ENCODE measurements around the gene PTGER2.

Gene PTGER2

GRCh38 chr14:52363041-52363704 is 49.1 kb downstream of the PTGER2 start:
- peak; percentile 35 for DNase-seq (ENCODE audit: low read depth)
- H3K4me3 ChIP-seq (ENCODE audit: control insufficient read depth, low read depth, low read length) = no peak overlapping the region
- no peak for TF ChIP-seq CTCF (conservative IDR thresholded peaks at IDR 0.05; ENCODE audit: control insufficient read depth, insufficient read depth, low read depth, low read length)

GRCh38 chr14:52363961-52364360 is 49.8 kb downstream of the PTGER2 start:
- no peak for TF ChIP-seq CTCF (conservative IDR thresholded peaks at IDR 0.05; ENCODE audit: control insufficient read depth, insufficient read depth, low read depth, low read length)
- peak; percentile 70 for DNase-seq (ENCODE audit: low read depth)

GRCh38 chr14:52365071-52365470 is 51.0 kb downstream of the PTGER2 start:
- TF ChIP-seq CTCF (conservative IDR thresholded peaks at IDR 0.05; ENCODE audit: control insufficient read depth, insufficient read depth, low read depth, low read length) = no peak
- H3K4me3 ChIP-seq (ENCODE audit: control insufficient read depth, low read depth, low read length) = no peak overlapping the region
- DNase-seq (ENCODE audit: low read depth) = peak; percentile 94

More at GRCh38 chr14:52363961-52364360, 49.8 kb downstream of the PTGER2 start:
- H3K4me3 ChIP-seq (ENCODE audit: control insufficient read depth, low read depth, low read length) = no peak overlapping the region

GRCh38 chr14:52366796-52367315 is 52.7 kb downstream of the PTGER2 start:
- no peak for TF ChIP-seq CTCF (conservative IDR thresholded peaks at IDR 0.05; ENCODE audit: control insufficient read depth, insufficient read depth, low read depth, low read length)
- DNase-seq (ENCODE audit: low read depth) = no peak
- no peak overlapping the region for H3K4me3 ChIP-seq (ENCODE audit: control insufficient read depth, low read depth, low read length)

- peak; percentile 83 for DNase-seq (ENCODE audit: low read depth)
- no peak overlapping the region for H3K4me3 ChIP-seq (ENCODE audit: control insufficient read depth, low read depth, low read length)
- no peak for TF ChIP-seq CTCF (conservative IDR thresholded peaks at IDR 0.05; ENCODE audit: control insufficient read depth, insufficient read depth, low read depth, low read length)
Observed at GRCh38 chr14:52369305-52369801, 55.2 kb downstream of the PTGER2 start.

GRCh38 chr14:52370406-52370935 is 56.4 kb downstream of the PTGER2 start:
- no peak for DNase-seq (ENCODE audit: low read depth)
- no peak for TF ChIP-seq CTCF (conservative IDR thresholded peaks at IDR 0.05; ENCODE audit: control insufficient read depth, insufficient read depth, low read depth, low read length)
- H3K4me3 ChIP-seq (ENCODE audit: control insufficient read depth, low read depth, low read length) = no peak overlapping the region

Data from fibroblast of mammary gland (primary cell).